Activated CD4-positive, alpha-beta T cell treated with anti-CD3 and anti-CD28 coated beads, Interleukin-2, amount 50 U/mL, for 4 hours (primary cell): Measurements from ENCODE around the gene SNX5.
"Not testable (repeated sequence)": the region's sequence is repeated elsewhere in the genome, so short reads cannot be mapped to it uniquely, and the experiment has no call there.

Source experiments
- DNase-seq, 2 experiments: peaks; one replicate each; pipeline ENCODE4 v3.0.0-alpha.2; 2020

Gene SNX5

DNA sequence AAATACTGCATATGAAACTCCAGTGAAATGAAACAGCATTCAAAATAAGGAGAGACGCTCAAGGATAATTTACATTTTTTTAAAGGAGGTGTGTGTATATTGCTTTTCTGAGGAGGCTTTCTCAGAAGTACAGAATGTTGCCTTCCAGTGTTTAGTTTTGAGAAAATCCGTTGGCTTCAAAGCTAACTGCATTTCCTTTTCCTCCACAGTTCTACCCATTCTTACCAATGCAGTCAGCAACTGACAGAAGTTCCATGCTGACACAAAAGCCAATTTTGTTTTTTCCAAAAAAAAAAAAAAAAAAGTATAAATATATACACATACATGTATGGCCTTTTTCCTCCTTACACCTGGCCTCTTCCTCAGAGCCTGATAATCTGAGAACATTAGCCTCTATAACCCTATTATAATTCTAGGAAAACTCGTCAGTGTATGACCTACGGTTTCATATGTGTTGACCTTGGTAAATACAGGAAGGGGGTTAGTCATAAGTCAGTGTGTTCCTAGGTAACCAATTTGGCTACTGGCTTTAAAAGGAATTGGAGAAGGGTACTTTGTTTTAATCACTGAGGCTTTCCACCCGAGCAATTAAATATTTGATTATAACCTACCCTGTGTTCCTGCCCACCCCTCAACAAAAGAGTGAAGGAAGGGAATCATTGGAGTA, 24.4 kb upstream of the SNX5 start:
- no peak for DNase-seq

DNA sequence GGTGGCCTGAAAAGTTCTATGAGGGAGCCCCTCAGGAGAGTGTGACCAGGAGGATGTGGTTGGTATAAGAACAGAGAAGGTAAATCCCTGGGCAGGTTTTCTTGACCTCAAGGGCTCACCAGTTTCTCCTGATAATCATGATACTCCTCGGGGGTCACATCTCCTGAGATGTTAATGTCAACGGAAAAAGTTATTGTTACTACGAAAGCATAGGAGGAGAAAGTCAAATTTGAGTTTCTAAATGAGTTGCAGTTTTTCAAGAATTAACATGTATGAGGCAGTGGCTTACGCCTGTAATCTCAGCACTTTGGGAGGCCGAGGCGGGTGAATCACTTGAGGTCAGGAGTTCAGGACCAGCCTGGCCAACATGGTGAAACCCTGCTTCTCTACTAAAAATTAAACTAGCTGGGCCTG, 23.6 kb upstream of the SNX5 start:
- DNase-seq, result no peak

DNA sequence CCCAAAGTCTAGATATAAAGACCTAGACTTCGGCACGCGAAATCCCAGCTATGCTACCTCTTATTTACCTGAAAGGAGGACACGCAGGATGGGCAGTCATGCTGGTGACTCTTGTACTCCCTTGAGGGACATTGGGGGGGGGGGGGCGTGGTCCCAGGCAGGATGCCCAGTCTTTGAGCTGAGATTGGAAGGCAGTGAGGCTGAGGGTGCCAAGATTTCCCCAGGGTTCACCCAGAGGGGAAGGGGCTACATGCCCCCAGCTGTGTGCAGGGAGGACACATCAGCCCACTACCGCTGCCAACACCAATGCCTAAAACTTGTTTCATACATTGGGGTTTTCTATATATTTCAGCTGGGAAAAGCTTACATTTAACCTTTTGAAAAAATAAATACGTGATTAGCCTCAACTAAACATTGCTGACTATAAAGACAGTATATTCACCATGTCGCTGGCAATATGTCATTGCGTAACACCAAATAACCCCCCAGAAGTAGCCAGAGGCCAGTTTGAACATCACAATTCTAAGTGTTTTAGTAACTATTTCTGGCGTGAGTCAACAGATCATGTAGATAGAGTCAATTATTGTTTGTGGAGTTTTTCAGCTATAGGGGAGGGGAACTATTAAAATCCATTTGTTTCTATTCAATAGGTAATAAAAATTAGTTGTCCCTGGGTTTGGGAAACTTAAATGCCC, 21.8 kb upstream of the SNX5 start:
- DNase-seq, result no peak

DNA sequence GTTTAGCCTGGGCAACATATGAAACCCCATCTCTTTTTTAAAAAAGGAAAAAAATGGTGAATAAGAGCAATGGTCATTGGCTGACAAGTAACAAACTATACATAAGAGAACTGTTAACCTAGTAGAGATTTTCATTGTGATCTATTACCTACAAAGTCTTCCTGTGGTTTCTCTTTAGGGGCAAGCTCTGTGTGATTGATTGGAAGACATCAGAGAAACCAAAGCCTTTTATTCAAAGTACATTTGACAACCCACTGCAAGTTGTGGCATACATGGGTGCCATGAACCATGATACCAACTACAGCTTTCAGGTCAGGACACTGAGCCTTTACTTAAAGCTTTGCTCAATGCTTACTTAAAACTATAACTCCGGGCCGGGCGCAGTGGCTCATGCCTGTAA, 19.4 kb upstream of the SNX5 start:
- DNase-seq, result no peak

DNA sequence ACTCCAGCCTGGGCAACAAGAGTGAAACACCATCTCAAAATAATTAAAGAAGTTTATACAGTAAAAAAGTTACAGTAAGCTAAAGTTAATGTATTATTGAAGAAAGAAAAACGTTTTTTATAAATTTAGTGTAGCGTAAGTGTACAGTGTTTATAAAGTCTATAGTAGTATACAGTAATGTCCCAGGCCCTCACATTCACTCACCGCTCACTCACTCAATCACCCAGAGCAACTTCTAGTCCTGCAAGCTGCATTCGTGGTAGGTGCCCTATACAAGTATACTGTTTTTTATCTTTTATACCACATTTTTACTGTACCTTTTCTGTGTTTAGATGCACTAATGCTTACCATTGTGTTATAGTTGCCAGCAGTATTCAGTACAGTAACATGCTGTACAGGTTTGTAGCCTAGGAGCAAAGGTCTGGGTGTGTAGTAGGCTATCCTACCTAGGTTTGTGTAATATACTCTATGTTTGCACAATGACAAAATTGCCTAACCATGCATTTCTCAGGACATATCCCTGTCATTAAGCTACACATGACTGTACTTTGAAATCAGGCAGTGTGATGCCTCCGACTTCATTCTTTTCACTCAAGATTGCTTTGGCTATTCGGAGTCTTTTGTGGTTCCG, 16.9 kb upstream of the SNX5 start:
- no peak for DNase-seq

DNA sequence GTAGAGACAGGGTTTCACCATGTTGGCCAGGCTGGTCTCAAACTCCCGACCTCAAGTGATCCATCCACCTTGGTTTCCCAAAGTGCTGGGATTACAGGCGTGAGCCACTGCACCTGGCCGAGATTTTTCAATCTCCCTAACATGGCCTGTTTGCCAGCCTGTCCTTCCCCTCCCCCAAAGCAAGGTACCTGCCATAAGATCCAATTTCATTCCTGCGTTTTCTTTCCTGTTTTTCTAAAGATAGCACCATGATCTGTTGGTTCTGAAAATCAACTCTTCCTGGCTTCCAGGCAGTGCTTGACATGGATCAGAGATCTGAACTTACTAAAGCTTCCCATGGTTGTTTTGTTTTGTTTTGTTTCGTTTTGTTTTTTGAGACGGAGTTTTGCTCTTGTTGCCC, 7.7 kb upstream of the SNX5 start:
- no peak for DNase-seq

DNA sequence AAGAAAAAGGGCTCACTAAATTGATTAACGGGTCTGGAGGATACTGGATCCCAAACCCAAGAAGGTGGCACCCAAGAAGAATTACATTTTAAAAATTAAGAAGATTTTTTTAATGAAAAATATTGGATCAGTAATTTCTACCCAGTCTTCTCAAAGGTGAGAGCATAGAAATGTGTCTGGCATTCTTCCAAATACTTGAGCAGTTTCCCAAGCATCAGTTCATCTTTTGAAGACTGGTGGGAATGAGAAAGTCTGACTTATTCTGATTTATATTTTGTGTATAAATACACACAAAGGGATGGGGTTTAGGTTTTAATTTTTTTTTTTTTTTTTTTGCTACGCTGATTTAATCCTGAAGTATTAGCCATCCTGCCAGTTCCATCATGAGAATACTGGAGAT, 3.5 kb upstream of the SNX5 start:
- no peak for DNase-seq

DNA sequence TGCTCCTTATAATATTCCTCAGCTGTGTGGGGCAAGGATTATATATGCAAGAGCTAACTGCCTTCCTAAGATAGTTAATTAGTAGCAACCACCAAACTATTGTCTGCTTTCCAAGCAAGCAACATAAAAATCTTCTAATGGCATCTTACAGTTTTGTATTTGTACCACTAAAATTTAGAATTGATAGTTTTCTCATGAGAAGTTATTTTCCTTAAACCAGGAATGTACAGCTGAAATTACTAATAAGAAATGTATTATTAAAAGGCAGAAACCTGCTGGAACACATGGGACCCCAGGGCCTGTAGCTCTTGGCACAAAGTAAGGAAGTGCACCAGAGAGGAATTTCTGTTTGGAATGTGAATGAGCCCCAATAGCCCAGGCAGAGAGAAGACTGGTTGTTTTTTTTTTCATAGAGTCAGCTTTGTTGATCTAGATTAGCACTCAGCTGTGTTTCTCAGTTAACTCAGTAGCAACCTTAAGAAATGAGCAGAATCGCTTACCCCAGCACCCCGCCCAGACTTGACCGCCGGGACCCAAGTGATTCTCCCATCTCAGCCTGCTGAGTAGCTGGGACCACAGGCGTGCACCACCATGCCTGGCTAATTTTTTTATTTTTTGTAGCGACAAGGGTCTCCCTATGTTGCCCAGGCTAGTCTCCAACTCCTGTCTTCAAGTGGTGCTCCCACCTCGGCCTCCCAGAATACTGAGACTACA, 2.9 kb upstream of the SNX5 start:
- no peak for DNase-seq

DNA sequence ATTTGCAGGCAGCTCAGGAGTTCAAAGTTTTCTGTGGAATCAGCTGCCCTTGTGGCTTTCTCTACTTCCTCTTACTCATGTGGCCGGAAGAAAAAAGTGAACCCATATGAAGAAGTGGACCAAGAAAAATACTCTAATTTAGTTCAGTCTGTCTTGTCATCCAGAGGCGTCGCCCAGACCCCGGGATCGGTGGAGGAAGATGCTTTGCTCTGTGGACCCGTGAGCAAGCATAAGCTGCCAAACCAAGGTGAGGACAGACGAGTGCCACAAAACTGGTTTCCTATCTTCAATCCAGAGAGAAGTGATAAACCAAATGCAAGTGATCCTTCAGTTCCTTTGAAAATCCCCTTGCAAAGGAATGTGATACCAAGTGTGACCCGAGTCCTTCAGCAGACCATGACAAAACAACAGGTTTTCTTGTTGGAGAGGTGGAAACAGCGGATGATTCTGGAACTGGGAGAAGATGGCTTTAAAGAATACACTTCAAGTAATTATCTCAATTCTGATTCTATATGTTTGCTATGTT, 1.4 kb upstream of the SNX5 start:
- DNase-seq, result no peak

DNA sequence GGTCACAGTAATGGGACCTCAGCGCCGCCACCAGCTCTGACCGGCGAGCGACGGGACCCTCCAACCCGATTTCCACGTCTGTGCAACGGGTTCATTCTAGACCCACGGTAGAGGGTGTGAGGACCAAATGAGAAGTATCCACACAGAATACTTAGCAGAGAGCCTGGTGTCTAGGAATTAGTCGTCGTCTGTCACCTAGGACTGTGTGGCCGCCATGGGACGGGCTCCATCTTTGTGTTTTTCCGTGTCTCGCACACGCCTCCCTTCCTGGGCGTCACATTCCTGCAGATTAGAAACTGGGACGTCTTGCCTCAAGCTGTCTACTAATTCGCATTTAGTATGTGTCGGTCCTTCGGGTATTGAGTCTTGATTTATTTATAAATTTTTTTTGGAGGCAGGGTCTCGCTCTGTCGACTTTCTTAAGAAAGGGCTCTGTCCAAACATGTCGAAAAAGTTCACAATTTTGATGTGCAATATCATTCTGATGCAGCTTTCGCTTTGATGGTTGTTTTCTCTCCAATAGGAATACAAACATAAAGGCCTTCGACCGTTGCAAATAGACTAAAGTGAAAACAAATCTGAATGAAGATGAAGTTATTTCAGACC, 787 bp upstream of the SNX5 start:
- DNase-seq, result peak; percentile 10 to 13

DNA sequence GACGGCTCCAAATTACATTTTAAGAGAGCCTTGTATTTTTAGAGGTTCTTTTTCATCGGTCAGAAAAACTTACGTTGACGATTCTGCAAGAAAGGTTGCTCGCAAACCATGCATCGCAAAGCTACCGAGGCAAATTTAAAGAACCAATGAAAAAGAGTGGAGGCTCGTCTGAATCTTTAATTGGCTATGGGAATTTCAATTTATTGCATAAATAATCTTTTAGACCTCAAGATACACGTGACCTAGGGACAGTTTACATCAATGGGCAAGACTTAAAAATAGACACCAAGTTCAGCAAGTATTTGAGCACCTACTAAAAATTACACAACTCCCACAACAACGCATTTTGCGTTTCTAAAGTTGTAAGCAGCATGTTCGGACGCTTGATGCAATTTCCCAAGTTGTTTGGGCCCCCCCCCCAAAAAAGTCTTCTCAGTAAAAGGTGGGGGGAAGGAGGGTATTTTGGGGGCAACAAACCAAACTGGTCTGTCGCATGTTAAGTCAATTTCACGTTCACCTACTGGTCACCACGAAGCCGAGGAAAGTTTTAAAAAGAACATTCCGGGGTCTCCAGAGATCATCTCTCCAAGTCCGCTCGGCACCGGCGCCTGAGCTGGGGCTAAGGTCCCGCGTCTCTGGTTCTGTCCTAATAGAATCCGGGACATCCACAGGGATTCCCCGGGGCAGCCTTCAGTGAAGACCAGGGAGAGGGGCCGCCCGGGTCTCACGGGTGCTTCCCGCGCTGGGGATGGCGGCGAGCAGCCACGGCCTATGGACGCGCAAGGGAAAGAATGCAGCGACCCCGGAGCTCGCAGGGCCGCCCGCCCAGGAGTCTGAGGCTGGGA, 851 bp downstream of the SNX5 start:
- no peak for DNase-seq

DNA sequence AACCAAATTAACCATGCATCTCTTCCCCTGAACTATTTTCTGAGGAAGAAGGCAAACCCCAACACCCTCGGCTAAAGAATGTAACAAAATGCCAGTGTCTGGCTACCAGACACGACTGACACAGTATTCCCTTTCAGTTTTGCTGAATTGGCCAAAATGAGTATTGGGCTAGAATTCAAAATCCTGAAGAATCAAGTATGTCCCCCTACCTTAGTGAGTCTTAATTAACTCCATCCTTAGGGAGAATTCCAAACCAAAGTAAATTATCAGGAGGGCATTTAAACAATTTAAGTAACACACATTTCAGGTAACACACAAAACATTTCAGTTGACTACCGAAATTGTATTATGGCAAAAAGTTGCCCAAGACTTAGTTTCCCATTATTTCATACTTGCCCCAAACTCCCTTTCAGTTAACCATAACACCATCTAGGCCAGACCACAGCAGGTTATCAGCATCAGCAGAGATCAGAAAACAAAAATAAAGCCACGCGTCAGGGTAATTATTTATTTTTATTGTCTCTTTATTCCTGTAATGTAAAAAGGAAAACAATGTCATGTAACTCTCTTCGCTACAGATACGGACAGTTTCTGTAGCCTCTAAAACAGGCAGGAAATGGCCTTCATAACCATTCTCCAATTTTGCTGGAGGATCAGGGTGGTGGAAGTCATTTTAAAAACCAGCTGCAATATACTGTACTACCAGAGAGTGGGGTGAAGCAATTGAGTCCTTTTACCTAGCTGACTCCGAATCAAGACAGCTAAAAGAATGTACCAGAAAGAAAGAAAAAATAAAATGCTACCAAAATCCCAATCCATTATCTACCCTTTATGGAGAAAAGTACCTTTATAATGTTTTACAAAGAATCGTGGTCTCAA, 1.9 kb downstream of the SNX5 start:
- no peak for DNase-seq

DNA sequence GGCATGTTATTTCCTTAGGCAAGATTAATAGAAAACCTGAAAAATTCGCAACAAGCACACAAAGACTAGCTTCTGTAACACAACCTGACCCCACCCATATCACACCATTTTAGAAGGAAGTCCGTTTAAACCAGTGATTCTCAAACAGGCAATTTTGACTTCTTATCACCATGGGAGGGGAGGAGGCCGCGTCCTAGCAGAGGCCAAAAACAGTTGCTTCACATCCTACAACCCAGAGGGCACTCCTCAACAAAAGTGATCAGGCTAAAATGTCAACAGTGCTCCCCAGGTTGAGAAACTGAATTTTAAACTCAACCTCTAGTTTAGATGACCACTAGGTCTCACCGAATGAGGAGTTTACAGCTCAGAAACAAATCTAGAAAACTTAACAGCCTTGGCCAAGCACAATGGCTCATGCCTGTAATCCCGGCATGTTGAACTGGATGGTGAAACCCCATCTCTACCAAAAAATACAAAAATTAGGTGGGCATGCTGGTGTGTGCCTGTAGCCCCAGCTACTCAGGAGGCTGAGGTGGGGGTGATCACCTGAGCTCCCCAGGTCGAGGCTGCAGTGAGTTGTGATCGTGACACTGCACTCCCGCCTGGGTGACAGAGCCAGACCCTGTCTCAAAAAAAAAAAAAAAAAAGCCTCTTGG, 3.4 kb downstream of the SNX5 start:
- DNase-seq, result no peak

DNA sequence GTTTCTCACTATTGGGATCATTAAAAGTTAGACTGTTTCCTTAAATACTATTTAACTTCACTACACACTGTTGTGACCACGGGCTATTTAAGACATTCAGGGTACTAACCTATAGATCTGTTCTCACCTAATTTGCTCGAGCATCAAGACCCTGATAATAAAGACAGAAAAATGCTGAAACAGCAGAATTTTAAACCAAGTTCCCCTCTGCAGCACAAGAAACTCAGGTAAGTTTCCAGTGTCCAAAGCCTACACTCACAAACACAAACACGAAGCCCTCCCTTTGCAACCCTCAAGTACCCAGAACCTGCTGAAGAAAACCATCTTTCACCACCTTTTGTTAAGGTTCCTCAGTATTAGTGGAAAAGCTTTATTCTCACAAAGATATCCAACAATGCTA, 4.0 kb downstream of the SNX5 start:
- DNase-seq, result no peak

DNA sequence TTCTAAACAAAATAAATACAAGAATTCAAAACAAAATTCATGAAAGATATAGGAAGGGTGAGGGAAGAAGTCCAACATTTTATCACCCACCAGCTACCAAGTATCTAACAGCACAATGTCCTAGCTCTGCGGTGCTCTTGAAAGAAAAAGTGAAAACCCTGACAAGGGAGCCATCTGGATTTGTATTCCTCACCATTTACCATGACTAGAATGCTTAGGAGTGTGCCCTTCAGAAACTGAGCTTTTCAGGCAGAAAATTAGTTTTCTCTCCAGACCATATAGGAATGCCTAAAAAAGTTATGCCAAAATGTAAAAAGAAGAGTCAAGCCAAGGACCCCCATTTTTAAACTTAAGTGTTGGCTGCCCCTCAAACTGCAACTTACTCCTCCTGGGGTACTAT, 4.5 kb downstream of the SNX5 start:
- no peak for DNase-seq

DNA sequence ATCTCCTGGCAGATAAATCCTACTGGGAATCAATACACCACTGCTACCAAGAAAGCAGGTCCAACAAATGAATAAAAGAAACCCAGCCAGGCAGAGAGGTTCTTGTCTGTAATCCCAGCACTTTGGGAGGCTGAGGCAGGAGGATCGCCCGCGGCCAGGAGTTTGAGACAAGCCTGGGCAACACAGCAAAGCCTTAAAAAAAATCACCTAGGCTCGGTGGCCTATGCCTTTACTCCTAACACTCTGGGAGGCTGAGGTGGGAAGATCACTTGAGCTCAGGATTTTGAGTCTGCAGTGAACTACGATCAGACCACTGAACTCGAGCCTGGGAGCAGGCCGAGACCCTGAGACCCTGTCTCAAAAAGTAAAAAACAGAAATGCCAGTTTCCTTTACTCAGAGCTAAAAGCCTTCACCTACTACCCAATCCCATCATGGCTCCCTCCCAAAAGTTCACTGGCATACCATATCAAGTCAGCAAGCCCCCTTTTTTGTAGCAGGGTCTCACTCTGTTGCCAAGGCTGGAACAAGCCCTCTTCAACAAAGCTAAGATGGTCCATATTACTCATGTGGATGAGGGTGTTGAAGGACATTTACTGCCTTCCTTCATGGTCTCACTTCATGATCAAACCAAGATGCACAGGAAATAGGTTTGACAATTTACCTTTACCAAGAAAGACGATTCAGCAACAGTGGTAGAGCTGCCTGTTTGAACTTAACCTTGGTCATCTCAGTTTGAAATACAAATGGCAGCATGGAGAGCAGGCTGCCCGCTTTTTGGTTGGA, 5.3 kb downstream of the SNX5 start:
- DNase-seq, result no peak

DNA sequence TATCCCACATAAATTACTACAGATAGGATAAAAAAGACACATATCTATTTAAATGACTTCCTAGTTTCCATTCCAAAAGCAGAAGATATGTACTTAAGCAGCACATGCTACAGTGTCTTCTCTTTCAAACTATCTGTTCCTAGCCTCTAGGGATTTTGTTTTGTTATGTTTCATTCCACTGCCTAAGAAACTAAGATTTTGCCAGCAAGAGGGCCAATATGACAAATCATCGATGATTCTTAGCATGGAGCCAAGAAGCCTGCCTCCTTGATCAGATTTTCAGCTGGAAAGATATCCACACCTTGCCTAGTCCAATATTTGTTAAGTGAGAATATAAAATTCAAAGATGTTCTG, 7.0 kb downstream of the SNX5 start:
- no peak for DNase-seq

DNA sequence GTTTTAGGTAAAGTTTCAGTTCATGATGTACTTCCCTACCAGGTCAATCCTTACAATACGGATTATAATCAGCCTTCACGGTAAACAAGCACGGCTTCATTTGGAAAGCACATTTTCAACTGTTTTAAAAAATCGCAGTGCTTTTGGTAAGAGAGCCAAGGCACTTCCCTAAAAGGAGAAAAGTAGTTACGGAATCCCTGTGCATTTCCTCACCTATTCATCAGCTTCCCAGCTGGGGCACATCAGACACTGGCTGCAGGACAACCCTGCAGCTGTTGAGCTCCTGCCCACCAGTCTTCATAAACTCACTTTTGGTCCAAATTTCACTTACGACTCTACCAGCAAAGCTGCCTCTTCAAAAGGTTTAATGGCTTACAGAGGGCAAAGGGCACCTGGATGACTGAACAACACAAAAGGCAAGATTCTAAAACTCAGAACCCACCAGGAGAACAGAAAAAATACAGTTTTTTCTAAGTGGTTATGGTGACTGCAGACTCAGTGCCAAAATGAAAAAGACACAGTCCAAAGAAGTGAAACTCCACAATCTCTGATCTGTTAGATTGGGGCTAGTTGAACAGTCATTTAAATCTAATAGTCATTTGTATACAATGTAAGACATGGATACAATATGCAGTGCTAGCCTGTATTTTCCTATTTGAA, 7.5 kb downstream of the SNX5 start:
- no peak for DNase-seq

DNA sequence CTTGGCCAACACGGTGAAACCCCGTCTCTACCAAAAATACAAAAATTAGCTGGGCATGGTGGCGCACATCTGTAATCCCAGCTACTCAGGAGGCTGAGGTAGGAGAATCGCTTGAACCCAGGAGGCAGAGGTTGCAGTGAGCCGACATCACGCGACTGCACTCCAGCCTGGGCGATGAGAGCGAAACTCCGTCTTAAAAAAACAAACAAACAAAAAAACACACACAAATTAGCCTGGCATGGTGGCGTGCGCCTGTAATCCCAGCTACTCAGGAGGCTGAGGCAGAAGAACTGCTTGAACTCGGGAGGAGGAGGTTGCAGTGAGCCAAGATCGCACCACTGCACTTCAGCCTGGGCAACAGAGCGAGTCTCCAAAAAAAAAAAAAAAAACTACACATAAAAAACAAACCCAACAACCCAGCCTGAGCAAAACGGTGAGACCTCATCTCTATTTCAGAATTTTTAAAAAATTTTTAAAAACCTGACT, 8.2 kb downstream of the SNX5 start:
- not testable (repeated sequence) for DNase-seq
